T-helper 9 cell (primary cell): Measurements from ENCODE around the gene IFIH1.
A peak's percentile ranks its signal among the peaks of the same experiment; 100 is the strongest.

Source experiments
- DNase-seq: peaks from one replicate; pipeline ENCODE4 v3.0.0-alpha.2; 2020

IFIH1 gene

GRCh38 chr2:162308747-162309503, 9.6 kb downstream of the IFIH1 start:
- no peak for DNase-seq

GRCh38 chr2:162305901-162306300, 12.6 kb downstream of the IFIH1 start:
- no peak for DNase-seq

- DNase-seq, result no peak
Observed at GRCh38 chr2:162301877-162302276, 16.6 kb downstream of the IFIH1 start.

- DNase-seq, result peak; percentile 54
Observed at GRCh38 chr2:162301151-162301804, 17.2 kb downstream of the IFIH1 start.

- DNase-seq, result no peak
Observed at GRCh38 chr2:162300266-162300665, 18.2 kb downstream of the IFIH1 start.

- no peak for DNase-seq
Observed at GRCh38 chr2:162298669-162299335, 19.7 kb downstream of the IFIH1 start.

- peak; percentile 41 for DNase-seq
Observed at GRCh38 chr2:162297925-162298552, 20.4 kb downstream of the IFIH1 start.

- no peak for DNase-seq
Observed at GRCh38 chr2:162295009-162295408, 23.5 kb downstream of the IFIH1 start.

GRCh38 chr2:162293122-162293786, 25.2 kb downstream of the IFIH1 start:
- DNase-seq, result no peak

- DNase-seq, result no peak
Observed at GRCh38 chr2:162291748-162292147, 26.7 kb downstream of the IFIH1 start.

- DNase-seq, result no peak
Observed at GRCh38 chr2:162282765-162283425, 35.6 kb downstream of the IFIH1 start.

- DNase-seq, result no peak
Observed at GRCh38 chr2:162280654-162281053, 37.8 kb downstream of the IFIH1 start.

GRCh38 chr2:162277381-162277780, 41.1 kb downstream of the IFIH1 start:
- no peak for DNase-seq

- DNase-seq, result no peak
Observed at GRCh38 chr2:162267996-162268395, 50.5 kb downstream of the IFIH1 start.

- DNase-seq, result no peak
Observed at GRCh38 chr2:162267496-162267895, 51.0 kb downstream of the IFIH1 start.

GRCh38 chr2:162266460-162266760, 52.1 kb downstream of the IFIH1 start:
- DNase-seq, result no peak

GRCh38 chr2:162265666-162266459, 52.6 kb downstream of the IFIH1 start:
- DNase-seq, result no peak

- DNase-seq, result no peak
Observed at GRCh38 chr2:162261032-162261945, 57.2 kb downstream of the IFIH1 start.

- no peak for DNase-seq
Observed at GRCh38 chr2:162258686-162259085, 59.8 kb downstream of the IFIH1 start.

GRCh38 chr2:162258169-162258568, 60.3 kb downstream of the IFIH1 start:
- DNase-seq, result no peak

GRCh38 chr2:162257425-162257824, 61.1 kb downstream of the IFIH1 start:
- no peak for DNase-seq
